ENCODE data around the gene ALKAL2.

- TF ChIP-seq CTCF (IDR thresholded peaks at IDR 0.05): no peak
- TF ChIP-seq EP300 (IDR thresholded peaks at IDR 0.05): no peak
Observed at GRCh38 chr2:254241-254640, 33.6 kb downstream of the ALKAL2 start.

All from esophagus muscularis mucosa (tissue), 3 donors.